GM21723 (cell line): ENCODE data around the gene ADAMTS20.
"Not testable (repeated sequence)": the region's sequence is repeated elsewhere in the genome, so short reads cannot be mapped to it uniquely, and the experiment has no call there.

ENCODE experiments used
- ATAC-seq: cut with Tn5 transposase; IDR thresholded peaks from one replicate; pipeline ENCODE4 v1.9.1; 2021; ENCODE audit warnings: mild to moderate bottlenecking, moderate library complexity; ENCODE audit not compliant: unreplicated experiment

The ADAMTS20 gene, protein sequence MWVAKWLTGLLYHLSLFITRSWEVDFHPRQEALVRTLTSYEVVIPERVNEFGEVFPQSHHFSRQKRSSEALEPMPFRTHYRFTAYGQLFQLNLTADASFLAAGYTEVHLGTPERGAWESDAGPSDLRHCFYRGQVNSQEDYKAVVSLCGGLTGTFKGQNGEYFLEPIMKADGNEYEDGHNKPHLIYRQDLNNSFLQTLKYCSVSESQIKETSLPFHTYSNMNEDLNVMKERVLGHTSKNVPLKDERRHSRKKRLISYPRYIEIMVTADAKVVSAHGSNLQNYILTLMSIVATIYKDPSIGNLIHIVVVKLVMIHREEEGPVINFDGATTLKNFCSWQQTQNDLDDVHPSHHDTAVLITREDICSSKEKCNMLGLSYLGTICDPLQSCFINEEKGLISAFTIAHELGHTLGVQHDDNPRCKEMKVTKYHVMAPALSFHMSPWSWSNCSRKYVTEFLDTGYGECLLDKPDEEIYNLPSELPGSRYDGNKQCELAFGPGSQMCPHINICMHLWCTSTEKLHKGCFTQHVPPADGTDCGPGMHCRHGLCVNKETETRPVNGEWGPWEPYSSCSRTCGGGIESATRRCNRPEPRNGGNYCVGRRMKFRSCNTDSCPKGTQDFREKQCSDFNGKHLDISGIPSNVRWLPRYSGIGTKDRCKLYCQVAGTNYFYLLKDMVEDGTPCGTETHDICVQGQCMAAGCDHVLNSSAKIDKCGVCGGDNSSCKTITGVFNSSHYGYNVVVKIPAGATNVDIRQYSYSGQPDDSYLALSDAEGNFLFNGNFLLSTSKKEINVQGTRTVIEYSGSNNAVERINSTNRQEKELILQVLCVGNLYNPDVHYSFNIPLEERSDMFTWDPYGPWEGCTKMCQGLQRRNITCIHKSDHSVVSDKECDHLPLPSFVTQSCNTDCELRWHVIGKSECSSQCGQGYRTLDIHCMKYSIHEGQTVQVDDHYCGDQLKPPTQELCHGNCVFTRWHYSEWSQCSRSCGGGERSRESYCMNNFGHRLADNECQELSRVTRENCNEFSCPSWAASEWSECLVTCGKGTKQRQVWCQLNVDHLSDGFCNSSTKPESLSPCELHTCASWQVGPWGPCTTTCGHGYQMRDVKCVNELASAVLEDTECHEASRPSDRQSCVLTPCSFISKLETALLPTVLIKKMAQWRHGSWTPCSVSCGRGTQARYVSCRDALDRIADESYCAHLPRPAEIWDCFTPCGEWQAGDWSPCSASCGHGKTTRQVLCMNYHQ (N-terminal part only)

DNA sequence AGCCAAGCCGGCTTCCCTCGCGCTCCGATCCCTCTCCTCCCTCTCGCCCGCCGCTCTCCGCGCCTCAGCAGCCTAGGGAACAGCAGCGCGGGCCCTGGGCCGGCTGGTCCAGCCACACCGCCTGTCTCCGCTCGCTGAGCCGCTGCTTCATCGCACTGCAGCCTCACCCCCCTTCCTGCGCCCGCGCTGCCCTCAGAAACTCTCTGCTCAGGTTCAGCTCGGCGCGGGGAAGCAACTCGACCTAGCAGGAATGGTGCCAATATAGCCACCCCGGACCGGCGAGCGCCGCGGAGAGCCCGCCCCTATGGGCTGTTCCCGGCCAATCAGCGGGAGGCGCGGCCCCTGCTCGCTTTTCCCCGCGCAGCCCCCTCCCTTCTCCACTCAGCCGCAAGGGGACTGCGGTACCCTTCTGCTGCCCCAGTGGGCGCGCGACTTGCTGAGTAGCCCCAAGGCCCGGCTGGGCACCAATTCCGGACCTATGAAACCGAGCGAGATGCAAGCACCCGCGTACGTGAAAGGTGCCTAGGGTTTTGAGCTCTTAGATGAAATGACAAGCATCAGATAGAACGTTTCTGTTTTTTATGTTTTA, at the start of gene ADAMTS20:
Gene ADAMTS20, minus strand, starts transcription at position 233 of the 589 bp plus-strand sequence. CDS start 282 bp downstream, outside the sequence.
- ATAC-seq, result no peak

DNA sequence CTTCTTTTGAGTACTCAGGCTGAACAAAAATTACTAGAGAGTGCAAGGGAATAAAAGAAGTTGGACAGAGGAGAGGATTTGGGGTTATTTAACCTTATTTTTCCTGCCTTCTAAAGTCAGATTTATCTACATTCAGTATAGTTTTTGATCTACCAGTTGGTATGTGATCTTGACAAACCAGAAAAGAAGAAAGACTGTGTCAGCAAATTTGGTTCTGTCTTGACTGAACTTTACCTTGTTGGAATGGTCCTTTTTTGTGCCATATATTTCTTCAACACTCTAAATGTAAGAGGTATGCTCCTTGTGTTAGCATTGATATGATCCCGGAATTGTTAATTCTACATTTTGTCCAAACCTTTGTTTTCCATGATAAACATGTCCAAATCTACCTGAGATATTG, 47.7 kb upstream of the ADAMTS20 start:
- no peak for ATAC-seq

DNA sequence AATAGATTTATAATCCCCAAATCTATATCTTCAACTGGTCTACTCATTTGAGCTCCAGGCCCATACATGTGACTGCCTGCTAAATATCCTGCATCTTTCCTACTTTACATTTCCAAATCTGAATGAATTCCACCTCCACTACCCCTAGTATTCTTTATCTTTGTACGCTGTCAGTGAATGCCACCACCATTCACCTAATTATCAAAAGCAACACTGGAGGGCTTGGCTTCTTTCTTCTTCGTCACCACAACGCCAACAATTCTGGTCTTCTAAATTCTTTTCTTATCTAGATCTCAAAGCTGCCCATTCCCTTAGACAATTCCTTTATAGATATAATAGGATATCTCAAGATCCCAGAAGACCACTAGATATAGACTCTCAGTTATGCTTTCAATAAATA, 47.1 kb upstream of the ADAMTS20 start:
- ATAC-seq, result no peak

DNA sequence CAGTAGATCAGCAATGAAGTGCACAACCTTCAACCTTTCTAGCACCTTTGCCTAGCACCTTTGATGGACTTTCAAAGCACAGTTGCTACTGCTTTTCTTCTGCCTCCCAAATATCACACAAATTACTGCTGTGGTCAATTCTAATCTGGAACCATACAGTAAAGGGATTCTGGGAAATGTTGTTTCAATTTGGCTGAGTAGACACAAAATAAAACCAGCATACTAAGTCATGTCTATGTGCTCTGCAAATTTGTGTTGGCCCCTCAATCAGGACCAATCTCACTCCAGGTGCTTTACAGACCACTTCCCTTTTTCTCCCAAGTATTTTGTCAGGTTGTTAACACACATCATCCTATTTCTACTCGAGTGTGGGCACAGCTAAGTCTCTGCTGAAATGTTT, 38.3 kb upstream of the ADAMTS20 start:
- ATAC-seq, result no peak

DNA sequence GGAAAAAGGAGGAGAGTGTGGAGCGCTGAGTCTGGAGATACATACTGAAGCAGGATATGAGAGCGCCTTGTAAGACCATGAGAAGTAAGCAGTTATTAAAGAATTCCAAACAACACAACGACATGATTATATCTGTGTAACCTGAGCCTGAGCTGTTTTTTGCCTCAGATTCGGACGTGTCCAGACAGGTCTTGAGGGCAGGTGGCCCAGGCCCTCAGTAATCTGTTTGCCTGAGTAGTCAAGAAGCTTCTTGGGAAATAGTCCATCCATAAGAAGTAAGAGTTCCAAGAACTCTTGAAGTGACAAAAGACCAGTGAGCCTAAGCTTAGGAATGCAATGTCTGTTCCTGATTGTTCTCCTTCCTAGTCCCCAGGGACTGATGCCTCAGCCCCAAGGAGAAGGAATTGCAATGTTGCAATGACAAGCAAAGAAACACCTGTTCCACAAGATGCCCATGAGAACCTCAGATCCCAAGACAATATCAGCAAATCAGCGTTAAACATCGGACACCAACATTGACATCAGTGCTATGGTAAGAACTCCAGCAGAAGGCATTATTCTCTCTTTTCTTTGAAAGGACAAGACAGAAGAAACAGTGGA, 34.7 kb upstream of the ADAMTS20 start:
- no peak for ATAC-seq

DNA sequence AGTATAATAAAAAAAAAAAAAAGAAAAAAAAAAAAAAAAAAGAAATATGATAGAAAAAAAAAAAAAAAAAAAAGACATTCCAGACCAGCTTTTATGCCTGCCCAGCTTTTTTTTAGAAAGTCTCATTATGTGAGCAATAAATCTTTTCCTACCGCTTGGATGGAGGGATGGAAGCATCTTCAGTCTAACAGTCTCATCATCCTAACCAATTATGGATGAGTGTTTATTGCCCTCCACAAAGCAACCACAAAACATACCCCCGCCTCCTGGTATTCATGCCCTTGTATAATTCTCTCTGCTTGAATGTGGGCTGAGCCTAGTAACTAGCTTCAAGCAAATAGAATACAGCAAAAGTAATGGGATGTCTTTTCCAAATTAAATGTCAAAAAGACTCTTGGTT, 33.7 kb upstream of the ADAMTS20 start:
- ATAC-seq, result no peak

DNA sequence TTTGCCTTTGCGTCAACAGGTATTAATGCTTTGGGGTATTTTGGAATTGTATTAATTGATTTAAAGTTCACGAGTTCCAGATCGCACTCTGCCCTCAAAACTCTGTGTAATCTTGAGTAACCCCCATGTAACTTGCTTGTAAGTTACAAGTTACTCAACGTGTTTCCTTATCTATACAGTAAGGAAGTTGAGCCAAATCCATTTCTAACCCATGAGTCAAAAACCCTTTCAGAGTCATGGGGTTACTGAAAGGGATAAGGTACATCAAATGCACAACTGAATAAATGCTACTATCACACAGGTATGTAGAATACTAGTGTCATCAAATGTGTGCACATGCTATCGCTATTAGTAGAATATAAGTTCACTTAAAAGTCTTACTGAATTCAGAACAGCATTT, 28.6 kb upstream of the ADAMTS20 start:
- no peak for ATAC-seq

DNA sequence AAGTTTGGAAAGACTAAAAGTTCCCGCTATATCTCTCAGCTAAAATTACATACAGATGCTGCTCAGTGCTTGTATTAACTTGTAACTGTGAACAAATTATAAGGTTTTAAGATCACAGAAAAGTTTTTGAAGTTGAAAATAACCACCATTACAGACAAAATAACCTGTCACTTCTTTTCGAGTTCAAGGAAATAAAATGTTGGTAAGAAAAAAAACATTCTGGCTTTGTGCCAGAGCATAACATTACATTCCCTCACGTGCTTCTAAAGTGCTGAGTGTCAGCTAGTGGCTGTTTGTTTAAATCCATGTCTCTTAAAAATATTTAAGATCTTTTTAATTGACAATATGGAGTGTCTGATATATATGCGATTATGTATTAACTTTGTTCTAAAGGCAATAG, 27.2 kb upstream of the ADAMTS20 start:
- no peak for ATAC-seq

DNA sequence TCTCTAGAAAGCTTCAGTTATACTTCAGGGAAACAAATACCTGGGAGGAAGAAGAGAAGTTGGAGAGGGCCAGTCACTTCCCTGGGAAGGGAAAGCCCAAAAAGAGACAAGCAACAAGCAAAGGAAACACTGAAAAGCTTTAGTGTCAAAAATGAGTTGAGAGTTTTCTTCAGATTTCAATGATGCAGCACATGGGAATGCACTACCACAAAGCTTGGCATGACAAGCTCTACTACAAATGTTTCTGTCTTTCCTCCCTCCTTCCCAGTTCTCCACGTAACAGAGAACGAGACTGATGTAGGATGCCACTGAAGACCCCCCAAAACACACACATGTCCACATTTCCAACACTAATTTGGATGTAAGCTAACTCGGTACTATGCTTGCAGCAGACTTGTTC, 26.8 kb upstream of the ADAMTS20 start:
- no peak for ATAC-seq

DNA sequence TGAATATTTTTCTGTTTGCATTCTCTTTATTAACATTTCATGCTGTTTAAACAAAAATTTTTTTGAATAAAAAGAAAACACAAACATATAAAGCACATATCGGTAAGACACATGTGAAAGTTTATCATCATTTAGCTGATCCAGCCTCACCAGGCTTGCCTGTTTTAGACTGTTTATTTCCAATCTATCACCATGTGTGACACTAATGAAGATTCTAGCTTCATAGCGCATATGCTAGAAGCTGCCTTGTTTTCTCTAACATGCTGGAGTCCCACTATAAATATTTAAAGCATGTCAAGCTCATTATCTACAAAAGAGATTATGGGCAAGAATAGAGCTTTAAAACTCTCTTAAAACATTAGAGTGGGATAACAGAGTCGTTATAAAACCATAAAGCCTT, 25.4 kb upstream of the ADAMTS20 start:
- no peak for ATAC-seq

DNA sequence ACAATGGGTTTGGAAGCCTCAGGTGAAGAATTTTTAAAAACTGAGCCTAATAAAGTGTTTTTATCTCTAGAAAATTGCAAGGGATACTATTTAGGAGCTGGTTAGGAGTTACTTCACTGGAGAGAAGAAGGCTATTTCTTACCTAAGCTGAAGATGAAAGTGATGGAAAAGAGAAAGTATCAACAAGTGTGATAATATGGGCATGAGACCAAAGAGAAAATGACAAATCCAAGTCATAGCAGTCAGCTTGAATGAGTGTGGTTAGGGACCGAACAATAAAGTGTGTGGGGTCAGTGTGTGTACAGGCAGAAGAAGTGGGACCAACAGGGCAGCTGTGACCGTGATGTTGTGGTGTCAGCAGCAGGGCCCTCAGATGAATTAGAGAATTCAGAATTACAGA, 24.2 kb upstream of the ADAMTS20 start:
- no peak for ATAC-seq

DNA sequence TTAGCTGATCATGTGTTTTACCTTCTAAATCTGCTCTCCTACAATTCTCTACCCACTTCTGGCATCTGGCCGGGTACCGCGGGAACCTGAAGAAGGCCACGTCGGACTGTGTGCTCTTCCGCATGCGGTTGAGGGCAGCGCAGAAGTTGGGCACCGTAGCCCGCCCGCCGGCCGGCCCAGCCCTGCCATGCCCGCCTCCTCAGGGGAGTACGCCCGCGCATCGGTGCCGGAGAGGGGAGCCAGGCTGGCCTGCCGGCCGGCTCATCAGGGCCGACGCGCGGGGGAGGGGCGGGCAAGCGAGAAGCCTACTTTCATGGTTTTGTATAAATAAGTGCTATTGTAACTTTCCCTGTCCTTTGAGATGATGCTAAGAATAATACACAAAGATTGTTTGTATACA, 19.9 kb upstream of the ADAMTS20 start:
- no peak for ATAC-seq

DNA sequence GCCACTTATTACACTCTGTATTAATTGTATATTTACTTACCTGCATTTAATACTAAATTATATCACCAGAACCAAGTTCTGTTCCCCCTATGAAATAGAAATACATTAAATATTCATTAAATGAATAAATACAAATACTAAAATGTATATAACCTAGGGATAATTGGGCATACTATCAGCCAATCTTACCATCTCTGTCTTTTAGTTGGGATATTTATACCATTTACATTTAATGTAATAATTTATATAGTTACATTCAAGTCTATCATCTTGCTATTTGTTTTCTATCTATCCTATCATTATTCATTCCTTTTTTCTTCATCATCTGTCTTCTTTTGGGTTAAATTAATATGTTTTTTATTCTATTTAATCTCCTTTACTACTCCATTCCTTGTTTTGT, 4.1 kb upstream of the ADAMTS20 start:
- ATAC-seq, result no peak

DNA sequence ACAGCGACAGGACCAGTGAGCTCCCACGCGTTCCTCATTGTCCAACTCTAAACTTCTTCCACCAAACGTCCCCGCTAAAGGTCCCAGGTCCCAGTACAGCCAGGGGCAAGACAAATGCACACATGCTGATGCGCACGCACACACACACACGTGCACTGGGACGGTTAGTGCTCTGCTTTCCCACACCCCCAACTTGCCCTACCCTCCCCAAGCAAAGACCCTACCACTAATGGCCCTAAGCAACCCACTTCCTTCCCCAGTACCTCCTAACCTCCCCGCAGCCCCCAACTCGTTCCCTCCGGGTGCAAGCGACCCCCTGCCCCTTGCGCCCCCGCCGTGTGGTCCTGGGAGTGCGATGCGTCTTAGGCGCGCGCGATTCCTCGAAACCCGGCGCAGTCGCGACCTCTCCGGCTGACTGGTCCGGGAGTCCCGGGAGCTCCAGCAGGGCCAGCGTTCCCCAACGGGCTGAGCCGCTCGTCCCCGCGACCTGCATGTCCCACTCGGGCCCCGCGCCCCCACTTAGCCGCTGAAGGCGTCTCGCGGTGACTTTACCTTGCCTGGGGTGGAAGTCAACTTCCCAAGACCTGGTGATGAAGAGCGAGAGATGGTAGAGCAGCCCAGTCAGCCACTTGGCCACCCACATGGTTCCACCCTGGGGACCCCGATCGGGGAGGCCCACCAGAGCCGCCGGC, 578 bp downstream of the ADAMTS20 start:
- ATAC-seq, result no peak

DNA sequence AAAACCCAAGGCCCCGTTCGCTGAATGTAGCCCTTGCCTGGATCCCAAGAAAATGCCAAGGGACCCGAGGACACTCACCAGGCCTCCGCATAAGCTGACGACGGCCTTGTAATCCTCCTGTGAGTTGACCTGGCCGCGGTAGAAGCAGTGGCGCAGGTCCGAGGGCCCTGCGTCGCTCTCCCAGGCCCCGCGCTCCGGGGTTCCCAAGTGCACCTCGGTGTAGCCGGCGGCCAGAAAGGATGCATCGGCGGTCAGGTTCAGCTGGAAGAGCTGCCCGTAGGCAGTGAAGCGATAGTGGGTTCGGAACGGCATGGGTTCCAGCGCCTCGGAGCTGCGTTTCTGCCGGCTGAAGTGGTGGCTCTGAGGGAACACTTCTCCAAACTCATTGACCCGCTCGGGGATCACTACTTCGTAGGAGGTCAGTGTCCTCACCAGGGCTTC, 1.2 kb downstream of the ADAMTS20 start:
- no peak for ATAC-seq

DNA sequence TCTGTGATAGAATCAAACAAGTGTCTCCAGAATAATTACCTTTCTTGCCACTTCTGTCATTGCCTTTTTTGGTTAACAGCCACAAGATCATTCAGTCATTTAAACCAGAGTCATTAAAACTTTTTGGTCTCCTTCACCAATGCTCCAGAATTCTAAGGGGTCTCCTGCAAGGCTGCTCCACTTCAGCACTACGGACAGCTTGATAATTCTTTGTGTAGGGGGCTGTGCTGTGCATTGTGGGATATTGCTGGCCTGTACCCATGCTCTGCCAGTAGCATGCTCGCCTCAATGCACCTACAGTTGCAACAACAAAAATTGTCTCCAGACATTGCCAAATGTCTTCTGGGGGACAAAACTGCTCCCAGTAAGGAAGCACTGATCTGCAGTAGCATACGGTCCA, 7.3 kb downstream of the ADAMTS20 start:
- no peak for ATAC-seq

DNA sequence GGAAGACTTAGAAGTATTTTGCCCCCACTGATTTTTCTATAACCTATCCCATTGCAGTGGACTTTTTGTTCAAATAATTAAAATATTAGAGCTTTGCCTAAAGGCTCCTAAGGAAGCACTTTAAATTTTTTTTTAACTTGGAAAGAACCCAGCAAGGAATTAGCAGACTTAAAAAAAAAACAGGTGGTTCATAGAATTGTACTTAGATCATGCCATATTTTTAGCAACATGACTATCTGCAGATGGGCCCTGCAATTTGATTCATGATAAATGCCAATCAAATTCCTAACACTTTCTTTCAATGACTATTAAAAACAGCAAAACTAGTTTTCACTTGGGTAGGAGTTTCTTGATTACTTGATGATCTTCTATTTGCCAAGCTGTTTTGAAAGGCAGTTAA, 11.5 kb downstream of the ADAMTS20 start:
- no peak for ATAC-seq

DNA sequence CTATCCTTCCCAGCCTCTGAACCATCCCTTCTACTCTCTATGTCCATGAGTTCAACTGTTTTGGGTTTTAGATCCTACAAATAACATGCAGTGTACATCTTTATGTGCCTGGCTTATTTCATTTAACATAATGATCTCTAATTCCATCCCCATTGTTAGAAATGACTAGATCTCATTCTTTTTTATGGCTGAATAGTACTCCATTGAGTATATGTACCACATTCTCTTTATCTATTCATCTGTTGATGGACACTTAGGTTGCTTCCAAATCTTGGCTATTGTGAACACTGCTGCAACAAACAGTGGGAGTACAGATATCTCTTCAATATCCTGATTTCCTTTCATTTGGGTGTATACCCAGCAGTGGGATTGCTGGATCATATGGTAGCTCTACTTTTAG, 14.3 kb downstream of the ADAMTS20 start:
- ATAC-seq, result not testable (repeated sequence)

DNA sequence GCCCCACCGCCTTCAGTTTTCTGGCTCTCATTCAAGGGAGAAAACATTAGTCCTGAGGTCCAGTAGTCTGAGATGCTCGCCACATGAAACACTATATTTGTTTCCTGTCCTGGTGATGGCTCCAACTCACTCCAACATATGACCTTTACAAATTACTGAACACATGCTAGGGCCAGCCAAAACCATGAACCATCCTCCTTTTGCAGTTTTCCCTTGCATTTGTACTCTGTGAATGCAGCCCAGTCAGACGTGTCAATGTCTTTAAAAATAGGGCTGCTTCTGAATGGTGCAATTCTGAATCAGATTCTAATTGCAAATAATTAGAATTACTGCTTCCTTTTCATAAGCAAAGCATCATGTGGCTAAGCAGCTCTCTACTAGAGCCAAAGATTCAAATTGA, 36.0 kb downstream of the ADAMTS20 start:
- no peak for ATAC-seq

DNA sequence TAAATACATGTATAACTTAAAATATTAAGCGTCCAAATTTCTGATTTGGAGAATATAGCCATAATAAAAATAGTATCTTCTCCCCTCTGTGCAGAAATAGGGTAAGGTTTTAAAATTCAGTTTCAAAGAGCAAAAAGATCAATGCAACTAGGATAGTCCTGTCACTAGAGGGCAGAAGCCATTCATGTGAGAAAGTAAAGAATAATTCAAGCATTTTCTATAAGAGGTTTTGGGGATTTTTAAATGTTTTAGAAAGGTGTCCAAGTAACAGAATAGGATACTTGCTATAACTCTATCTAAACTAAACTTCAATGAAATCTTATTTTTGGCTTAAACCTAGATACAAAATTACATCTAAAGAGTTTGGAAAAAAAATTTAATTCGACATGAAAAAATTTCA, 50.3 kb downstream of the ADAMTS20 start:
- ATAC-seq, result no peak
